Hepatocyte (in vitro differentiated cells): ENCODE results near the gene SH3GL3. TPM values are rescaled to one million over a fixed set of nuclear protein-coding genes. Genes with fewer than 3 reads are reported as not detected.

Experiments used
- DNase-seq: peaks from one replicate; pipeline ENCODE4 v3.0.0-alpha.2; 2016; ENCODE audit warnings: low spot score
- H2AFZ ChIP-seq: fragments of 200-600 bp; sonication (generic); 2 replicates; pipeline ENCODE4 v1.6.0; 2016; ENCODE audit warnings: antibody characterized with exemption, mild to moderate bottlenecking
- H3K27ac ChIP-seq: fragments of 200-600 bp; sonication (generic); 2 replicates; pipeline ENCODE4 v1.5.1; 2016; ENCODE audit warnings: mild to moderate bottlenecking
- H3K27me3 ChIP-seq: fragments of 200-600 bp; sonication (generic); 2 replicates; pipeline ENCODE4 v1.6.1; 2016
- H3K36me3 ChIP-seq: fragments of 200-600 bp; sonication (generic); replicated peaks from 2 replicates; pipeline ENCODE4 v1.5.1; 2016; ENCODE audit warnings: low read depth; ENCODE audit not compliant: insufficient read depth
- H3K4me1 ChIP-seq: fragments of 200-600 bp; sonication (generic); 2 replicates; pipeline ENCODE4 v1.5.1; 2016; ENCODE audit warnings: mild to moderate bottlenecking, moderate library complexity; ENCODE audit not compliant: insufficient read depth
- H3K4me2 ChIP-seq: fragments of 200-600 bp; sonication (generic); 2 replicates; pipeline ENCODE4 v1.6.0; 2016
- H3K4me3 ChIP-seq: fragments of 200-600 bp; sonication (generic); 2 replicates; pipeline ENCODE4 v1.5.1; 2016; ENCODE audit warnings: mild to moderate bottlenecking
- H3K79me2 ChIP-seq: fragments of 200-600 bp; sonication (generic); 2 replicates; pipeline ENCODE4 v1.6.0; 2017; ENCODE audit warnings: mild to moderate bottlenecking
- H3K9me2 ChIP-seq: fragments of 200-600 bp; sonication (generic); replicated peaks from 2 replicates; pipeline ENCODE4 v1.6.0; 2017; ENCODE audit warnings: mild to moderate bottlenecking; ENCODE audit not compliant: insufficient read depth
- H3K9me3 ChIP-seq: fragments of 200-600 bp; sonication (generic); 2 replicates; pipeline ENCODE4 v1.5.1; 2016; ENCODE audit warnings: low read depth, mild to moderate bottlenecking
- H4K20me1 ChIP-seq: fragments of 200-600 bp; sonication (generic); 2 replicates; pipeline ENCODE4 v1.6.0; 2016; ENCODE audit warnings: mild to moderate bottlenecking; ENCODE audit not compliant: insufficient read depth, poor library complexity, severe bottlenecking
- CTCF ChIP-seq: fragments of 200-600 bp; sonication (generic); IDR thresholded peaks from 2 replicates; pipeline ENCODE4 v1.5.1; 2016; ENCODE audit warnings: antibody characterized with exemption, mild to moderate bottlenecking; ENCODE audit not compliant: poor library complexity
- EZH2 ChIP-seq: fragments of 200-600 bp; sonication (generic); IDR thresholded peaks from 2 replicates; pipeline ENCODE4 v1.6.1; 2016; ENCODE audit warnings: antibody characterized with exemption, mild to moderate bottlenecking, borderline replicate concordance
- EZH2phosphoT487 ChIP-seq: fragments of 200-600 bp; sonication (generic); IDR thresholded peaks from one replicate; pipeline ENCODE4 v1.6.1; 2018; ENCODE audit warnings: antibody characterized with exemption, mild to moderate bottlenecking, low read depth, moderate library complexity; ENCODE audit not compliant: unreplicated experiment, severe bottlenecking
- WGBS: methylation state at CpG from one replicate; pipeline ENCODE4 v1.1.6; 2016; ENCODE audit warnings: low lambda C conversion rate; ENCODE audit errors: missing lambda C conversion rate; 5-methylcytosine and 5-hydroxymethylcytosine counted together
- polyA plus RNA-seq: library from polyadenylated mRNA; unstranded; fragments of >200 nt; fragmentation: Nextera tagmentation; extraction: Ambion mirVana; gene quantifications from 2 replicates; pipeline ENCODE4 v1.2.1, GENCODE V29; 2016
- total RNA-seq: library from RNA; depleted of rRNA; stranded (reverse); fragments of >200 nt; gene quantifications from 2 replicates; pipeline ENCODE4 v1.2.3, GENCODE V29; 2014

SH3GL3 gene
- total and polyA plus RNA-seq, 2 experiments from 2014 or later, result 11.1 to 13.9 TPM

DNA sequence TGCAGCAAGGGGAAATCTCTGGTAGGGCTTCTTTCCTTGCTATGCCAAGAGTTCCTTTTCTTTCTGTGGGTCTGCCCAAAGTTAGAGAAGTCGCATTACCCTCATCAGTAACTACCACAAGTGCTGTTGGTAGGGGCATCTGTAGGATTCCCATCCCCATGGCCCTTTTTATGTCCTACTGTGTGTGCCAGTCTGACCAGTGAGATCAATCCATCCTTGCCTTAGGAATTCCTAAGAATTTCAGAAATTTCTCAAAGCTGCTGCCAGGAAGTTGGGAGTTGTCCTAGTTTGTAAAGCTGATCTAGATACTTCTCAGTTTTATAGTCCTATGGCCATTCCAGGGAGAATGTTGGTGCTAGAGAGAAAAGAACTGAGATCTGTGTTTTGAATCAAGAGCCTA, 36.5 kb downstream of the SH3GL3 start:
- Histone ChIP-seq H3K79me2 (no peaks in the 10 kb centered on the region), H3K27ac (no peak overlapping the region), H3K4me3 (no peak overlapping the region), H3K36me3 (no peaks in the 10 kb centered on the region), H3K27me3 (no peaks in the 10 kb centered on the region), H3K9me2 (no peaks in the 10 kb centered on the region), H4K20me1 (no peaks in the 10 kb centered on the region), H3K9me3 (peaks cover 4% of the 10 kb centered on the region), H2AFZ (no peak overlapping the region), H3K4me2 (no peak overlapping the region), H3K4me1 (no peaks in the 10 kb centered on the region)
- 100% methylated on average over 1 of the region's 1 CpG for WGBS
- no peak for DNase-seq
- TF ChIP-seq EZH2 (no peak), EZH2phosphoT487 (no peak), CTCF (no peak)

DNA sequence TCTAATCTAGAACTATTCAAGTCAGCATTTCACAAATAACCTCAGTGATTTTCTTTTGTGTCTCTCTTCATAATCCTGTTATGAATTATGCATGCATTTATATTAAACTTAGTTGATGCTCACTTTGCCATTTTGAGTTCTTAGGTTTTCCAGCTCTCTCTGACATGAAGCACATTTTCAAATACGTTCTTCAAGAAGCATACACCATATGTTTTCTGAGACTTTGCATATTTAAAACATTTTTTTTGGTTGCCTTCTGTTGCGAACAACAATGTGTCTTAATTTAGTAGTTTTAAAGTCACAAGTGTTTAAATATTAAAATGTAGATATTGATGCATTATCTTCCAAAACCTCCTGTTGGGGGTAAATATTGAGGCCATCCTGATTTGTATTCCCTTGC, 37.5 kb downstream of the SH3GL3 start:
- H3K4me3 ChIP-seq, result no peak overlapping the region
- TF ChIP-seq EZH2phosphoT487 (no peak), CTCF (no peak), EZH2 (no peak)
- no peak overlapping the region for H3K4me2 ChIP-seq
- no peaks in the 10 kb centered on the region for H3K9me2 ChIP-seq
- H4K20me1 ChIP-seq, result no peaks in the 10 kb centered on the region
- no peak overlapping the region for H3K27ac ChIP-seq
- H3K27me3 ChIP-seq, result no peaks in the 10 kb centered on the region
- H3K9me3 ChIP-seq, result peaks cover 4% of the 10 kb centered on the region
- H2AFZ ChIP-seq, result no peak overlapping the region
- H3K79me2 ChIP-seq, result no peaks in the 10 kb centered on the region
- DNase-seq, result no peak
- no peaks in the 10 kb centered on the region for H3K4me1 ChIP-seq
- WGBS, result 96% methylated on average over 2 of the region's 2 CpGs
- no peaks in the 10 kb centered on the region for H3K36me3 ChIP-seq

DNA sequence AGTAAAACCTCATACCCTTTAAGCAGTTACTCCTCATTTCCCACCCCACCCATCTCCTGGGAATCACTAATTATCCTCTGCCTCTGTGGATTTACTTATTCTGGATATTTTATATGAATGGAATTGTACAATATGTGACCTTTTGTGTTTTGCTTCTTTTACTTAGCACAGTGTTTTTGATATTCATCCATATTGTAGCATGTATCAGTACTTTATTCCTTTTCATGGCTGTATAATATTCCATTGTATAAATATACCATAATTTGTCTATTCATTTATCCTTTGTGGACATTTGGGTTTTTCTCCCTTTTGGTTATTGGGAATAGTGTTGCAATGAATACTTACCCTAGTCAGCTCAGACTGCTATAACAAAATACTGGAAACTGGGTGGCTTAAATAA, 39.2 kb downstream of the SH3GL3 start:
- Histone ChIP-seq H3K9me2 (no peaks in the 10 kb centered on the region), H3K9me3 (peaks cover 4% of the 10 kb centered on the region), H3K4me1 (no peaks in the 10 kb centered on the region), H3K27ac (no peak overlapping the region), H2AFZ (no peak overlapping the region), H3K79me2 (no peaks in the 10 kb centered on the region), H3K36me3 (no peaks in the 10 kb centered on the region), H3K4me2 (no peak overlapping the region), H3K27me3 (no peaks in the 10 kb centered on the region), H3K4me3 (no peak overlapping the region), H4K20me1 (no peaks in the 10 kb centered on the region)
- TF ChIP-seq EZH2, result no peak
- TF ChIP-seq CTCF, result no peak
- no peak for TF ChIP-seq EZH2phosphoT487
- DNase-seq, result no peak

DNA sequence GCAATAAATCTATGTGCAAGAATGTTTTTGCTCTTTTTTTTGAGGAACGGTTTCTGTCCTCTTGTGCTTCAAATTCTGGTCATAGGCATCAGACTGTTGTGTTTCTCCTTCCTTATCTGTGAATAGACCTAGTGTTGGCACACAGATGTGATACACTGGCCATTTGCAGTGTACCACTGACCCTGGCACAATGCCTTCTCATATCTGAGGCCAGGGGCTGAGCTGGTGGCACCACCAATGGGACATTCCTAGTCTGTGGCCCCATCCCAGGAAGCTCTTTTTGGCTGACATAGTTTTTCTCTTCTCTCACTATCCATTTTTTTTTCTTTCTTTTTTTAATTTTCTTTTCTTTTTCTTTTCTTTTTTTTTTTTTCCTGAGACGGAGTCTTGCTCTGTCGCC, 40.4 kb downstream of the SH3GL3 start:
- H3K27me3 ChIP-seq, result no peaks in the 10 kb centered on the region
- no peaks in the 10 kb centered on the region for H3K9me2 ChIP-seq
- no peaks in the 10 kb centered on the region for H3K79me2 ChIP-seq
- 100% methylated on average over 2 of the region's 3 CpGs for WGBS
- H3K4me3 ChIP-seq, result no peak overlapping the region
- no peak overlapping the region for H3K4me2 ChIP-seq
- no peak for DNase-seq
- H3K36me3 ChIP-seq, result no peaks in the 10 kb centered on the region
- no peaks in the 10 kb centered on the region for H3K4me1 ChIP-seq
- H3K9me3 ChIP-seq, result peaks cover 4% of the 10 kb centered on the region
- no peaks in the 10 kb centered on the region for H4K20me1 ChIP-seq
- H3K27ac ChIP-seq, result no peak overlapping the region
- no peak for TF ChIP-seq EZH2phosphoT487
- no peak for TF ChIP-seq EZH2
- TF ChIP-seq CTCF, result no peak
- H2AFZ ChIP-seq, result no peak overlapping the region
